Activated T-cell treated with anti-CD3 and anti-CD28 coated beads, Interleukin-2, amount 50 U/mL, for 48 hours (primary cell): Measurements from ENCODE around the gene EIF4A2.
"Not testable (repeated sequence)": the region's sequence is repeated elsewhere in the genome, so short reads cannot be mapped to it uniquely, and the experiment has no call there.

Source experiments
- DNase-seq, 2 experiments: peaks; one replicate each; pipeline ENCODE4 v3.0.0-alpha.2; 2020

EIF4A2 gene

GRCh38 chr3:186785495-186786018, 2.2 kb downstream of the EIF4A2 start:
- DNase-seq = no peak

GRCh38 chr3:186786922-186787321, 3.5 kb downstream of the EIF4A2 start:
- no peak for DNase-seq

- no peak for DNase-seq
These were observed 4.5 kb downstream of the EIF4A2 start for GRCh38 chr3:186787642-186788481.

- DNase-seq = no peak
These were observed 5.3 kb downstream of the EIF4A2 start for GRCh38 chr3:186788482-186789370.

- DNase-seq = no peak
These were observed 6.3 kb downstream of the EIF4A2 start for GRCh38 chr3:186789554-186790260.

GRCh38 chr3:186790261-186790981, 7.0 kb downstream of the EIF4A2 start:
- DNase-seq = peak; percentile 70 to 72

- DNase-seq = no peak
These were observed 15.0 kb downstream of the EIF4A2 start for GRCh38 chr3:186798239-186798874.

GRCh38 chr3:186800285-186800684, 16.9 kb downstream of the EIF4A2 start:
- no peak for DNase-seq

GRCh38 chr3:186802701-186803100, 19.3 kb downstream of the EIF4A2 start:
- DNase-seq = peak in 1 of 2 experiments; percentile 8

- not testable (repeated sequence) for DNase-seq
These were observed 20.1 kb downstream of the EIF4A2 start for GRCh38 chr3:186803447-186803846.

GRCh38 chr3:186806089-186807055, 23.0 kb downstream of the EIF4A2 start, which contains the start of gene RFC4:
TSS of gene RFC4 (minus strand) at chr3:186806482. CDS start at chr3:186804713, 1,769 bp downstream.
- DNase-seq = peak; percentile 93

- no peak for DNase-seq
These were observed 23.9 kb downstream of the EIF4A2 start for GRCh38 chr3:186807231-186807630.

GRCh38 chr3:186810336-186810996, 27.1 kb downstream of the EIF4A2 start:
- no peak for DNase-seq

GRCh38 chr3:186811313-186811712, 27.9 kb downstream of the EIF4A2 start:
- not testable (repeated sequence) for DNase-seq

- DNase-seq = no peak
These were observed 30.7 kb downstream of the EIF4A2 start for GRCh38 chr3:186814100-186814499.

- DNase-seq = no peak
These were observed 32.1 kb downstream of the EIF4A2 start for GRCh38 chr3:186815435-186815834.

GRCh38 chr3:186818516-186818915, 35.1 kb downstream of the EIF4A2 start:
- DNase-seq = no peak

- DNase-seq = no peak
These were observed 35.6 kb downstream of the EIF4A2 start for GRCh38 chr3:186818956-186819355.
